Activated CD4-positive, CD25-positive, alpha-beta regulatory T cell treated with anti-CD3 and anti-CD28 coated beads, Interleukin-2, amount 50 U/mL, for 16 hours (primary cell): Measurements from ENCODE around the gene CLEC16A.

Experiments
- DNase-seq: peaks from one replicate; pipeline ENCODE4 v3.0.0-alpha.2; 2020; ENCODE audit warnings: low read depth, low spot score

Gene CLEC16A

GRCh38 chr16:11045441-11045840, 101.1 kb downstream of the CLEC16A start:
- no peak for DNase-seq

- no peak for DNase-seq
Measured at GRCh38 chr16:11045846-11046245, 101.5 kb downstream of the CLEC16A start.

- DNase-seq = no peak
Measured at GRCh38 chr16:11046382-11046931, 102.1 kb downstream of the CLEC16A start.

- no peak for DNase-seq
Measured at GRCh38 chr16:11047057-11047456, 102.7 kb downstream of the CLEC16A start.

GRCh38 chr16:11047939-11048800, 103.8 kb downstream of the CLEC16A start:
- DNase-seq = no peak

GRCh38 chr16:11049396-11050059, 105.2 kb downstream of the CLEC16A start:
- no peak for DNase-seq

- no peak for DNase-seq
Measured at GRCh38 chr16:11050536-11050935, 106.2 kb downstream of the CLEC16A start.

- no peak for DNase-seq
Measured at GRCh38 chr16:11050944-11051343, 106.6 kb downstream of the CLEC16A start.

GRCh38 chr16:11051430-11051829, 107.1 kb downstream of the CLEC16A start:
- DNase-seq = no peak

GRCh38 chr16:11051879-11052808, 107.8 kb downstream of the CLEC16A start:
- DNase-seq = peak; percentile 23

GRCh38 chr16:11053916-11054460, 109.6 kb downstream of the CLEC16A start:
- no peak for DNase-seq

GRCh38 chr16:11056090-11056992, 112.0 kb downstream of the CLEC16A start:
- no peak for DNase-seq

- DNase-seq = no peak
Measured at GRCh38 chr16:11056993-11057649, 112.8 kb downstream of the CLEC16A start.

GRCh38 chr16:11057711-11058345, 113.5 kb downstream of the CLEC16A start:
- DNase-seq = no peak

GRCh38 chr16:11058832-11059231, 114.5 kb downstream of the CLEC16A start:
- DNase-seq = no peak

- no peak for DNase-seq
Measured at GRCh38 chr16:11059588-11059987, 115.2 kb downstream of the CLEC16A start.

- no peak for DNase-seq
Measured at GRCh38 chr16:11060364-11060763, 116.0 kb downstream of the CLEC16A start.

GRCh38 chr16:11060842-11061241, 116.5 kb downstream of the CLEC16A start:
- DNase-seq = no peak

- DNase-seq = no peak
Measured at GRCh38 chr16:11061629-11062270, 117.4 kb downstream of the CLEC16A start.
